GM18870 (cell line): Measurements from ENCODE around the gene PREB.

Experiments used
- ATAC-seq: cut with Tn5 transposase; IDR thresholded peaks from one replicate; pipeline ENCODE4 v1.9.1; 2021; ENCODE audit warnings: moderate library complexity; ENCODE audit not compliant: unreplicated experiment

The PREB gene

DNA sequence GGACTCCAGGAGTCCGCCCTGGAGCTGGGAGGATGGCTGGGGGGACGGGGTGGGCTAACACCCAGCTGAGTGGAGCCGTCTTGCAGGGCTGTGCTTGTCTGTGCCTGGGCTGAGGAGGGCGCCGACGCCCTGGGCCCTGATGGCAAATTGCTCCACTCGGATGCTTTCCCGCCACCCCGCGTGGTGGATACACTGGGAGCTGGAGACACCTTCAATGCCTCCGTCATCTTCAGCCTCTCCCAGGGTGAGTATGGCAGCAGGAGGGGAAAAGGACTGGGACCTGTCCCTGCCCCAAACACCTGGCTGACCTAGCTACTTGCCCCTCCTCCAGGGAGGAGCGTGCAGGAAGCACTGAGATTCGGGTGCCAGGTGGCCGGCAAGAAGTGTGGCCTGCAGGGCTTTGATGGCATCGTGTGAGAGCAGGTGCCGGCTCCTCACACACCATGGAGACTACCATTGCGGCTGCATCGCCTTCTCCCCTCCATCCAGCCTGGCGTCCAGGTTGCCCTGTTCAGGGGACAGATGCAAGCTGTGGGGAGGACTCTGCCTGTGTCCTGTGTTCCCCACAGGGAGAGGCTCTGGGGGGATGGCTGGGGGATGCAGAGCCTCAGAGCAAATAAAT lies 35.0 kb downstream of the PREB start:
- no peak for ATAC-seq

DNA sequence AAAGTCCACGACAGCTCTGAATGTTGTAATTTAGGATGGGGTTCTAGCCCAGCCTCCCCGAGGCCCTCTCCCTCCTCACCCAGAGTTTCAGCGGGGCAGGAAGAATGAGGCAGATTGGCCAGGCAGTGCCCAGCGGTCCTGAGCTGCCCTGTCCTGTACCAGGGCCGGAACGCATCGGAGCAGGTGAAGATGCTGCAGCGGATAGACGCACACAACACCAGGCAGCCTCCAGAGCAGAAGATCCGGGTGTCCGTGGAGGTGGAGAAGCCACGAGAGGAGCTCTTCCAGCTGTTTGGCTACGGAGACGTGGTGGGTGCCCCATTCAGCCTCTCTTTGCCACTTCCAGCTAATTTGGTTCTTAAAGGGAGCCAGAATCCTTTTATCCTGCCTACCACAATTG lies 37.1 kb downstream of the PREB start:
- no peak for ATAC-seq

DNA sequence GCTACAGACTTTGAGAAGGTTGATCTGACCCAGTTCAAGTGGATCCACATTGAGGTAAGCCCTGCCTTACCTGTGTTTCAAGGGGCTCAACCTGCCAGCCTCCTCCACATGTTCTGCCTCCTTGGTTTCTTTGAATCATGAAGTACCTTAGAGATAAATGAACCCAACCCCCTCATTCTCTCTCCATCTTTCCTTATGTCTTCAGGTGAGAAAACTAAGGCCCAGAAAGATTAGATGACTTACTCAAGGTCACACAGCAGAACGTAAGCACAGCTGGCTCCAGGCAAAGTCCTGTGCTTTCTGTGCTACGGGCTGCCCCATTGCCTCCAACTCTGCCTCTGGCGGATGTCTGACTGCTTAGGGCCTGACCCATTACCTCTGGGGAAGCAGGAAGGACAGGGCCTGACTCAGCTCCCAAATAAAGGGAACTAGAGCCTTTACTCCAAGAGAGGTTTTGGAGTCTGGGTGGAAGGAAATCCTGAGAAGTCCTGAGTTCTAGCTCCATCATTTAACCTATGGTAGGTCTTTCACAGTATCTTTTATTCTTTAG lies 37.6 kb downstream of the PREB start:
- no peak for ATAC-seq

DNA sequence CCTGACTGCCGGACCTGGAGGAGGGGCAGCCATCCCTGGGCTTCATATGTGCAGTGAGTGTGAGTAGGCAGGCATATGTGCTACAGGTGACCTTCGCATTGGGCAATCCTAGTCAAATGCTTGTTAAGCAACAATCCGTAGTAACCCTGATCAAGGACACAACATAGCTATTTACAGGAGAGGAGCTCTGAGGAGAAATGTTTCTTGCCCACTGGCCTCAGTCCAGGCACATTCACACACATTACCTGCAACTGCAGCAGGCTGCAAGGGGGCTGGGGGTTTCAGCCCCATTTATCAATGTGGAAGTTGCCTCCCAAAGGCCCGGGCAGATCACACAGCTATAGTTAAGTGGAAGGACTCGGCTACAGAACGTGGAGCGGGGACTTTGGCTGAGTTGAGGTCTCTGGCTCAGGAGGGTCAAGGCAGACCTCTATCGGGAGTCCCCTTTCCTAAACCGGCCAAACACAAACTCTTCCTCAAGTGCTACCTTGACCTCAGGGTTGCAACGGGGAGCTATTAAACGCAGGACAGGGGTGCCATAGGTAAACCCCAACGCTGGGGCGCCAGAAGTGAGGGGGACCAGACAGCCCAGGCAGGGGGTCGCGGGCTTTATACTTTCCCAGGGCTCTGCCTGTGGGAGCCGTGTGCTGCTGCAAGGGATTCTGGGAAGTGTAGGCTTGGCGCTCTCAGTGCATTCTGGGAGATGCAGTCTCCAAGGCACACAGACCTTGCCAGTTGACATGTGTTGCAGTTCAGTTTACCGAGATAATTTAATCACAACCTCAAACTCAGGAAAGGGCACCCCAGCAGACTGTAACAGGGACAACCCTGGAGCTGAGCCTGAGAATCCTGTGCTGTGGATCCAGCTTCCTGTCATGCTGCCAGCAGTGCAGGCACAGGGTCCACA lies 38.4 kb downstream of the PREB start:
- ATAC-seq, result no peak

DNA sequence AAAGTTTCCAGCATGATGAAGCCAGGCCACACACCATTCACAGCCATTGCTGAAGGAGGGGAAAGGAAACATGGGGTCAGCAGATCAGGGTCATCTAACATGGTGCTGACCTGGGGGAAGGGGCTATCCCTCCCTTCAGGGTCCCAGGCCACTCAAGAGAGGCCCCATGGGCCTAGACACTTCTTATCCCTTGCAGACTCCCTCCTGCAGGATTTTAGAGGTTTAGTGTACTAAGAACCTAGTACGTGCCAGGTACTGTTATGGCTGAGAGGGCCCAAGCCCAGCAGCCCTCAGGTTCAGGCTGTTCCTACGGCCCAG lies 39.0 kb downstream of the PREB start:
- ATAC-seq, result no peak

DNA sequence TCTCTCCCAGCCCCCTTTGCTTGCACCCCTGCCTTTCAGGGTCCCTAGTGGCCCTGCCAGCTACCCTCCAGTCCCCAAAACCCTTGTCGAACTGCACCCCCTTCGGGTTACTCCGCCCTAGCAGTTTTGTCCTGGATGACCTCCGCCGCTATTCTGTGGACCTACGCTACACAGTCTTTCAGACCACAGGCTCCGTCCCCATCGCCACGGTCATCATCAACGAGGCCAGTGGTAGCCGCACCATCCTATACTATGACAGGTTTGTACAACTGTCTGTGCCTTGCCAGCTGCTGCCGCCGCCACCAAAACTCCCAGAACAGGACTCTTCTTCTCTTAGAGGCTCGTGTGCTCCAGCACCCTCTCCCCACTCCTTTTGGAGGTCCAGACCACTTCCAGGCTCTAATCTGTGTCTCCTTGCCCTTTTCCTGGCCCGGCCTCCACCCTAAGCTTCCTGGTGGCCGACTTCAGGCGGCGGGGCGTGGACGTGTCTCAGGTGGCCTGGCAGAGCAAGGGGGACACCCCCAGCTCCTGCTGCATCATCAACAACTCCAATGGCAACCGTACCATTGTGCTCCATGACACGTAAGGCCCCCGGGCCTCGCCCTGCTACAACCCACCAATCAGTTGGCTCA lies 40.0 kb downstream of the PREB start:
- no peak for ATAC-seq

DNA sequence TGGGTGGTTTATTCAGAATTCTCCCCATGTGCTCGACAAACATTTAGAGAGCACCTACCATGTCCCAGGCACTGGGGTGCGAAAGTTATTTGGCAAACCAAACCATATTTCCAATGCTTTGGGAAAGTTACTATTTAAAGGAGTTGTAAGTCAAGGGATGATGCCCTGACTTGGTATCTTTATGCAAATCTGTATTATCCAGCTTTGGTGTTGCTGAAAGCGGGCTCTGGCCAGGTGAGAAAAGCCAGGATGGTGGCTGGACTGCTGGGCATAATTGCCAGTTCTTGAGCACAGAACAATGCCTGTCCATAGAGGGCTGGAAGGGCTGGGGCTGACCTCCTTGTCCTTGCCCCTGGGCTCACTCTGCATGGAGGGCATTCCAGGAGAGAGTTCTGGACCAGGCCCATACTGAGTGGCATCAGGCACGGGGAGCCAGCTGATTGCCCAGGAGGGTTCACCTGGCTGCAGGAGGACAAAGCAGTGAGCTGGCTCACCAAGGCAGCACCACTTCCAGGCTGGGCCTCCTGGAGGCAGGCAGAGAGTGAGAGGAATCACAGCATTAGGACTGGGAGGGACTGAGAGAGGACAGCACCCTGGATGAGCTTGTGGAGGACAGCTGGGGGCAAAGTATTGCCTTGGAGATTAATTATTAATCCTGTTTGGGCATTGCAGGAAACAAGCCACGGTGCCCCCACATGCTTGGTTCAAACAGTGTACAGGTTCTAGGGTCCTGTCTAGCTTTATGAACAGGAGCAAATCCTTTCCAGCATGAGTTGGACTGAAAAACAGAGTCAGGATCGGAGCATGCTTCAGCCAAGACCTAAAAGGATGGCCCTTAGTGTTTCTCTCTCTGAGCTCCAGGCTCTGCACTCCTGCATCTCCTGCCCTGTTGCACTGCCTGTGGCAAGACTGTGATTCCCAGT lies 40.7 kb downstream of the PREB start:
- ATAC-seq, result no peak

DNA sequence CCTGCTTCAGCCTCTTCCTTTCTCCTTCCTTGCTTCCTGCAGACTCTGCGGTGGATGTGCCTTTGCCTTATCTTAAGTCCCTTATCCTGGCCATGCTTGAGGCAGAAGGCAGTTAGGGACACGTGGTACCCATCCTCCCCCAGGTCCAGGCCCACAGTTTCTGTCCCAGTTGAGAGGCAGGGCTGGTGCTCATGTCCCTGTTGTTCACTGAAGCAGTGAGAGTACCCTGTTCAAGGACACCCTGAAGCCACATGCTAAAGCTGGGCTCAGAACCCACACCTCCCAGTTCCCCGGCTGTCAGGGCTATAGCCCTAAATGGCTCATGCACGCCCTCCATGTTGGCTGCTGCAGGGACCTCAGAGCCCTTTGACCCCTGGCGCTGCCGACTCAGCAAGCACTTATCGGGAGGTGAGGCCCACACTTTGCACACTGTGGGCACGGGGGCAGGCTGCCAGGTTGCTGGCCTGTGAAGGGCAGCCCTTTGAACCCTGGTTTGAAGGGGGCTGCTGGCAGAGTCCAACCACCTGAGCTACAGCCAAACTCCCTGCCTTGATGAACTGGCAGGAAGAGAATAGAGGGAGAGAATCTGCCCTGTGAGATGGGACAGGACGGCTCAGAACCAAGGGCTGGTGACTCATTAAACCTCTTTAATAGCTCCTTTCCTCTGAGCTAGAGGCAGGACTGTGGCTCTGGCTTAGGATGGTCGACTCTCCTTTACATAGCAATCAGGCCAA lies 41.6 kb downstream of the PREB start:
- ATAC-seq, result no peak

DNA sequence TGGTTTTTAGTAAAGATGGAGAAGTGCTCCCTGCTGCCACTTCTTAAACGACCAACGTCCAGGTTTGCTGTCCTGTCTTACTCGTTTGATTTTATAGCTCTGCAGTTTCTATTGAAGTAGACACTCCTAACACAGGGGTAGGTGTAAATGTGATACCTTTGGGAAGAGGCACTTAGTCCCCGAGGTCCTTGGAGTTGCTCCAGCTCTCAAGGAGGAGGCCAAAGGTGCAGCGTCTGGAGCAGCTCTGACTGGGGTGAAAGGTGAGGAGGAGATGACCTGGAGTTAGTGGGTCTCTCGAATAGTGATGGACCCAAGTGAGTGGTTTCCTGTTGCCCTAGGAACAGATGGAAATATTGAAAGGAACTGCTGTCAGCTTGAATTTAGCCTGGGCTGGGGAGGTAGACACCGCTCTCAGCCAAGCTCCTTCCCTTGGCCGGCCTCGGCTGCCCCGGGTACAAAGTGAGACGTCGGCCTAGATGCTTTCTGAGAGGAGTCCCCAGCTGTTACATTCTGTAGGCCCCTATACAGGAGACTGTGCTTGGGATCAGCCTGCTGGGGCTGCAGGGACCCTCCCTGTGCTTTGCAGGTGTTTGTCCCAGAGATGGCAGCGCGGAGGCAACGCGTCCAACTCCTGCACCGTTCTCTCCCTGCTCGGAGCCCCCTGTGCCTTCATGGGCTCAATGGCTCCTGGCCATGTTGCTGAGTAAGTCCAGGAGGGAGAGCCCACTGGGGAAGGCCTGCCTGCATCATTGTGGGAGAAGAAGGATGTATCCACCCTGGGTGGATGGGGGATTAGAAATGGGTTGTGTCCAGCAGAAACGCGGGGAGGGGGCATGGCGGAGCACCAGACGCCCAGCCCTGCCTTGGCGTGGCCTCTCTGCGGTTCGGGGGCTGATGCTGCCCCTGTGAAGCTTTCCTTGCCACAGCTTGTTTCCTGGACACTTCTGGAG lies 42.4 kb downstream of the PREB start:
- ATAC-seq, result no peak

DNA sequence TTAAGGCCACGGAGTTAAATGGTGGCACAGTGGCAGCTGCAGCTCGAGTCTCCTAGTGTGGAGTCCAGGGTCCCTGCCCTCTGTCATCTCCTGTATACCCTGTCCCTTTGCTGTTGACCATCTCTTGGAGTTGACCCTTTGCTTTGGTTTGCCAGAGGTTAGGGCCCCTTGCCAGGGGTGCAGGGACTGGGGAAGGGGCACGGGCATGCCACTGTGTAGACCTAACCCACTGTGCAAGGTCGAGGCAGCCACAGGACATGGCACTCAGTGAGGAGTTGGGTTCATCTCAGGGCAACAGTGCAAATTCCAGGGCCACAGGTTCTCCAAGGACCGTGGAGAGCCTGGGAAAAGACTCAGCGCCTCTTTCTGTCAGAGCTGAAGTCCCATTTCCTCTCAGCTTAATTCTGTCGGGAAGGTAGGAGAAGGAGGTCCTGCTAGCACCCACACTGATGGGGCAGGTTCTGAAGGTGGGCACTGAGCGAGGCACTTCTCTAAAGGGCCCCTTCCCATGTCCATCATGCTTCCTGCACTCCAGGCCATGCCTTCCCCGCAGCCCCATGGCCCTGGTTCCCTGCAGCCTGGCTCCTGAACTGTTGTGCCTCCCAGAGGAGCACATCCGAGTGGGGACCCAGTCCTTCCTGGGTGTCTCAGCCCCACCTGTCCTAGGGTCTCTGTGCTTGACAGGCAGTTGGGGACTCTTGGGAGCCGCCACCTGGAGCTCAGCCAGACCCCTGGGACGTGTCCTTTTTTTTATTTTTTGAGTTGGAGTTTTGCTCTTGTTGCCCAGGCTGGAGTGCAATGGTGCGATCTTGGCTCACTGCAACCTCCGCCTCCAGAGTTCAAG lies 45.1 kb downstream of the PREB start:
- no peak for ATAC-seq

DNA sequence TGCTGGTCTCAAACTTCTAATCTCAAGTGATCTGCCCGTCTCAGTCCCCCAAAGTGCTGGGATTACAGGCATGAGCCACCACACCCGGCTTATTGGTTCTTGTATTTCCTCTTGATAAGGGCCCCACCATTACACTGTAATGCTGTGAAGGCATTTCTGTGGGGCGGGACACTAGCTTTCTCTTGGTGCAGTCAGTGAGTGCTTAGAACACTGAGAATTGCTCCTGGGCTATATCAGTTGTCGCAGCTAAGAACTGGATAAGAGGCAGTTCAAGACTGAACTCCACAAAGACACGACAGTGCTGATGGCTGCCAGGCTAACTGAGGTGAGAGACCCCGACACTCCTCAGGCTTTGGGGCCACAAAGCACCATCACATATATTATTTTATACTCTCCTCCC lies 45.8 kb downstream of the PREB start:
- ATAC-seq, result no peak

DNA sequence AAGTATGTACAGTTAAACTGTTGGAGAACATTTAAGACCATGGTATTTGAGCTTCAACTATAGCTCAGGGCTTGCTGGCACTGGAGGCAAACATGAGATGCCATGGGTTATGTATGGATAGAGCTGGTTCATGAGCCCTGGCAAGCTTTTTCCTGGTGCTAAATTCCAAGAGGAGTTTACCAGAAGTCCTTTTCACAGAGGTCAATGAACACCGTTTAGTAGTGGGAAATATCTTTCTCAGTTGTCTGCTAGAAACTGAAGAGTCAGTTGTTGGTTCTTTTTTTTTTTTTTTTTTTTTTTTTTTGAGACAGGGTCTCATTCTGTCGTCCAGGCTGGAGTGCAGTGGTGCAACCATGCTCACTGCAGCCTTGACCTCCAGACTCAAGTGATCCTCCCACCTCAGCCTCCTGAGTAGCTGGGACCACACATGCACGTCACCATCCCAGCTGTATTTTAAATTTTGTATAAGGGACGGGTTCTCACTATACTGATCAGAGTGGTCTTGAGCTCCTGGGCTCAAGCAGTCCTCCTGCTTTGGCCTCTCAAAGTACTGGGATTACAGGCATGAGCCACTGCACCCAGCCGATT lies 46.5 kb downstream of the PREB start:
- no peak for ATAC-seq

DNA sequence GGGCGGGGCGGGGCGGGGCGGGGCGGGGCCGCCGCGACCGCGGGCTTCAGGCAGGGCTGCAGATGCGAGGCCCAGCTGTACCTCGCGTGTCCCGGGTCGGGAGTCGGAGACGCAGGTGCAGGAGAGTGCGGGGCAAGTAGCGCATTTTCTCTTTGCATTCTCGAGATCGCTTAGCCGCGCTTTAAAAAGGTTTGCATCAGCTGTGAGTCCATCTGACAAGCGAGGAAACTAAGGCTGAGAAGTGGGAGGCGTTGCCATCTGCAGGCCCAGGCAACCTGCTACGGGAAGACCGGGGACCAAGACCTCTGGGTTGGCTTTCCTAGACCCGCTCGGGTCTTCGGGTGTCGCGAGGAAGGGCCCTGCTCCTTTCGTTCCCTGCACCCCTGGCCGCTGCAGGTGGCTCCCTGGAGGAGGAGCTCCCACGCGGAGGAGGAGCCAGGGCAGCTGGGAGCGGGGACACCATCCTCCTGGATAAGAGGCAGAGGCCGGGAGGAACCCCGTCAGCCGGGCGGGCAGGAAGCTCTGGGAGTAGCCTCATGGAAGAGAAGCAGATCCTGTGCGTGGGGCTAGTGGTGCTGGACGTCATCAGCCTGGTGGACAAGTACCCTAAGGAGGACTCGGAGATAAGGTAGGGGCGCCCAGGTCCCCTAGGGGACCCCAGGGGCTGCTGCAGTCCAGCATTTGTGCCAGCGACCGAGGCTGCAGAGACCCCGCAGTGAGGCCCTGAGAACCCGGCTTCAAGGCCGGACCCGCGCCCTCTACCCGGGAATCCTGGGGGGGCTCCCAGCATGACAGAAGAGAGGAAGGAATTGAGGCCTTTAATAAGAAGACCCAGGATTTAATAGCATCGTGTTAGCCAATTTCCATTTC lies 47.5 kb downstream of the PREB start, which contains the start of gene KHK:
KHK (plus strand) TSS at position 49 of the 870 bp plus-strand sequence; CDS start at position 537, 488 bp downstream.
- ATAC-seq, result peak; percentile 28

DNA sequence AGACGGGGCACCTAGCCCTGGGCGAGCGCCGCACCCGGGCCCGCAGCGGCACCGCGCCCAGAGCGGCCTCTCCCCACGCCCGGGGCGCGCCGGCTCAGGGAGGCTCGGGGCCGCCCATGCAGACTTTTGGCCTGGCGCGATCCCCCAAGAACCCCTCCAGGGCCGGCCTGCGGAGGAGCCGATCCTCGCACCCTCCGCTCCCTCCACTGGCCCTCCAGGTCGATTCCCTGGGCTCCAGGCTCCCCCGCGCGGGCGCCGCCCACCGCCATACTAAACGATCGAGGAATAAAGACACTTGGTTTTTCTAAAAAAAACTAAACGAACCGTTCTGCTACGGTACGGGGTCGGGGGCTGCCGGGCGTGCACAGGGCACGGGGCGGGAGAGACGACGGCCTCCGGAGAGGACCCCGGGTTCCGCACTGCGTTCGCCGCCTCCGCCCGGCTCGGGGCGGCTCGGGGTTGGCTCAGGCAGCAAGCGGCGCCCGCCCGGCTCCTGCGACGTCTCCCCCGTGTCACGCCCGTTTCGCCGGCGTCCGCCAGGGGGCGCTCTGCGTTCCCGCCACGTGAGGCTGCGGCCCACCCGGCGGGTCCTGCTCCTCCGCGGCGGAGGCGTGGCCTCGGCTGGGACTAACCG lies 48.2 kb downstream of the PREB start:
- peak; percentile 51 for ATAC-seq

DNA sequence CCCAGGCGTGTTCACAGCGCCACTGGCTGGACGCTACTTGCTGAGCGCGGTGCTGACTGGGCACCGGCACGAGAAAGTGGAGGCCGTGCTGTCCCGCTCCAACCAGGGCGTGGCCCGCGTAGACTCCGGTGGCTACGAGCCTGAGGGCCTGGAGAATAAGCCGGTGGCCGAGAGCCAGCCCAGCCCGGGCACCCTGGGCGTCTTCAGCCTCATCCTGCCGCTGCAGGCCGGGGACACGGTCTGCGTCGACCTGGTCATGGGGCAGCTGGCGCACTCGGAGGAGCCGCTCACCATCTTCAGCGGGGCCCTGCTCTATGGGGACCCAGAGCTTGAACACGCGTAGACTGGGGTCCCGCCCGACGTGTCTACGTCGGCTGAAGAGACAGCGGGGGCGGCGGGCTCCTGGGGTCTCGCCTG lies 48.8 kb downstream of the PREB start:
- ATAC-seq, result no peak

DNA sequence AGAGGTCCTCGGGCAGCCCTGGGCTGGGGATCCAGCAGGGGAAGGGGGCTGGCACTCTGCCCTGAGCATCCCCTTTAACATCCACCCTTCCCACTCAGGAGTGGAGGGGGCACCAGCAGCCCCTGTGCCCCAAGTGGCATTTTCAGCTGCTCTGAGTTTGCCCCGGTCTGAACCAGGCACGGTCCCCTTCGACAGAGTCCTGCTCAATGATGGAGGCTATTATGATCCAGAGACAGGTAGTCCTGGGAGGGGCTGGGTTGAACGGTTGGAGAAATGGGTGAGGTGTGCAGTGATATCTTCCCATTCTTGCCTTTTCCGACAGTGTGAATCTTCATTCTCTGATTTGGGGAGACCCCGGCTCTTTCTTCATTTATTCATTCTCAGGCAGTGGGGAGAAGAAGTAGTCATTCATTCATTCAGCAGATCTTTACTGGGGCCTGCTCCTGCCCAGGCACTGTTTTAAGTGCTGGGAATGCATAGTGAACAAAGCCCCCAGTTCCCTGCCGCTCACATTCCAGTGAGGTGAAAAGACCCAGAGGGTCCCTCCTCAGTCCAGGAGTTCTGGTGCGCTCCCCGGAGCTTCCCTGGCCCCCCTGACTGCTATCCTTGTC lies 49.3 kb downstream of the PREB start:
- no peak for ATAC-seq
